CD14-positive monocyte (primary cell): ENCODE data around the gene GPC6. TPM values are rescaled to one million over a fixed set of nuclear protein-coding genes. Genes with fewer than 3 reads are reported as not detected.

ENCODE experiments used
- DNase-seq, 3 donors: peaks; one replicate each; pipeline ENCODE4 v3.0.0-alpha.2; 2011 to 2022
- H2AFZ ChIP-seq: 2 replicates; pipeline ENCODE4 v1.6.0; 2012; ENCODE audit warnings: mild to moderate bottlenecking, low read depth, low read length, inconsistent platforms; ENCODE audit not compliant: insufficient read depth, poor library complexity, severe bottlenecking
- H3K27ac ChIP-seq, 2 donors: 1 replicate in 1 of 2; 2 replicates in 1 of 2; pipeline ENCODE4 v1.5.1; 2012 to 2013; ENCODE audit warnings: low read length in 2 of 2, control low read depth in 1 of 2, inconsistent platforms in 1 of 2, low read depth in 1 of 2, mild to moderate bottlenecking in 1 of 2
- H3K27me3 ChIP-seq, 2 donors: one replicate each; pipeline versions ENCODE4 v1.6.0 to v1.6.1; 2011 to 2013; ENCODE audit warnings: low read length in 2 of 2; ENCODE audit not compliant: control insufficient read depth in 2 of 2, insufficient read depth in 2 of 2
- H3K36me3 ChIP-seq, 2 donors: replicated peaks in 1 of 2; 1 replicate in 1 of 2; 2 replicates in 1 of 2; pipeline versions ENCODE4 v1.5.1 to v1.6.1; 2012 to 2013; ENCODE audit warnings: low read length in 2 of 2, control low read depth in 1 of 2, inconsistent platforms in 1 of 2, mild to moderate bottlenecking in 1 of 2; ENCODE audit not compliant: insufficient read depth in 2 of 2, control insufficient read depth in 1 of 2
- H3K4me1 ChIP-seq, 2 donors: 1 replicate in 1 of 2; 2 replicates in 1 of 2; pipeline versions ENCODE4 v1.5.1 to v1.6.1; 2012 to 2013; ENCODE audit warnings: low read length in 2 of 2, control low read depth in 1 of 2, inconsistent platforms in 1 of 2, mild to moderate bottlenecking in 1 of 2, moderate library complexity in 1 of 2; ENCODE audit not compliant: insufficient read depth in 2 of 2, control insufficient read depth in 1 of 2
- H3K4me2 ChIP-seq: replicated peaks from 2 replicates; pipeline ENCODE3; 2012; ENCODE audit warnings: low read length, moderate library complexity, mild to moderate bottlenecking; ENCODE audit not compliant: poor library complexity, severe bottlenecking; ENCODE audit errors: extremely low read depth
- H3K4me3 ChIP-seq, 3 experiments: fragments of 200-600 bp in 1 of 3; sonication (generic) in 1 of 3; replicated peaks in 1 of 3; 1 replicate in 2 of 3; 2 replicates in 1 of 3; pipeline ENCODE4 v1.5.1; 2011 to 2013; ENCODE audit warnings: low read length in 3 of 3, mild to moderate bottlenecking in 3 of 3, control low read depth in 2 of 3, low read depth in 2 of 3, inconsistent platforms in 1 of 3, moderate library complexity in 1 of 3
- H3K79me2 ChIP-seq: 2 replicates; pipeline ENCODE4 v1.6.0; 2012; ENCODE audit warnings: mild to moderate bottlenecking, control low read depth, inconsistent platforms, low read length, moderate library complexity; ENCODE audit not compliant: insufficient read depth
- H3K9ac ChIP-seq: 2 replicates; pipeline ENCODE4 v1.6.0; 2017; ENCODE audit warnings: low read length, mild to moderate bottlenecking; ENCODE audit not compliant: insufficient read depth, poor library complexity, severe bottlenecking
- H3K9me3 ChIP-seq, 2 donors: replicated peaks in 1 of 2; 1 replicate in 1 of 2; 2 replicates in 1 of 2; pipeline versions ENCODE4 v1.5.1 to v1.6.1; 2012 to 2013; ENCODE audit warnings: low read length in 2 of 2, control low read depth in 1 of 2; ENCODE audit not compliant: control insufficient read depth in 1 of 2, insufficient read depth in 1 of 2
- H4K20me1 ChIP-seq: 2 replicates; pipeline ENCODE4 v1.6.0; 2012; ENCODE audit warnings: mild to moderate bottlenecking, low read length, control low read depth, moderate library complexity; ENCODE audit not compliant: insufficient read depth
- H3K27ac Mint-ChIP-seq, 7 donors: one replicate each; pipeline ENCODE4 v1.8.0; 2020; ENCODE audit warnings: mild to moderate bottlenecking in 7 of 7, mixed read lengths in 7 of 7, moderate library complexity in 6 of 7, inconsistent platforms in 2 of 7
- H3K27me3 Mint-ChIP-seq, 3 donors: one replicate each; pipeline ENCODE4 v1.8.0; 2021 to 2022; ENCODE audit warnings: low read depth in 3 of 3, mild to moderate bottlenecking in 3 of 3, mixed read lengths in 3 of 3, moderate library complexity in 3 of 3, inconsistent platforms in 1 of 3
- H3K36me3 Mint-ChIP-seq, 2 donors: one replicate each; pipeline ENCODE4 v1.8.0; 2020; ENCODE audit warnings: mixed read lengths in 2 of 2, inconsistent platforms in 1 of 2, mild to moderate bottlenecking in 1 of 2
- H3K4me1 Mint-ChIP-seq: one replicate; pipeline ENCODE4 v1.8.0; 2020; ENCODE audit warnings: mild to moderate bottlenecking, mixed read lengths
- H3K4me3 Mint-ChIP-seq, 2 donors: one replicate each; pipeline ENCODE4 v1.8.0; 2020; ENCODE audit warnings: mild to moderate bottlenecking in 2 of 2, mixed read lengths in 2 of 2, moderate library complexity in 1 of 2
- H3K9me3 Mint-ChIP-seq, 7 donors: one replicate each; pipeline ENCODE4 v1.8.0; 2020 to 2022; ENCODE audit warnings: mixed read lengths in 7 of 7, mild to moderate bottlenecking in 6 of 7, moderate library complexity in 6 of 7, inconsistent platforms in 2 of 7
- WGBS: methylation state at CpG from one replicate; pipeline ENCODE4 v1.1.5; 2013; ENCODE audit warnings: missing lambda C conversion rate; ENCODE audit not compliant: insufficient coverage; 5-methylcytosine and 5-hydroxymethylcytosine counted together
- intact Hi-C, 2 donors: fragments of 100-400 bp; cut with micrococcal nuclease; formaldehyde crosslinking; loops; one replicate each; pipeline versions ENCODE4 v1.15.0 to v1.15.1; 2023
- polyA plus RNA-seq, 3 donors: library from polyadenylated mRNA; depleted of rRNA in 1 of 3; unstranded in 2 of 3; stranded (reverse) in 1 of 3; fragments of 300-500 nt in 2 of 3; fragments of >200 nt in 1 of 3; fragmentation: Illumina TruSeq in 2 of 3; gene quantifications; 1 replicate in 2 of 3; 2 replicates in 1 of 3; pipeline ENCODE4 v1.2.3, GENCODE V29; 2012 to 2021
- TF ChIP-seq, protein P1 (sequence below): fragments of 200-600 bp; IDR thresholded peaks from one replicate; pipeline ENCODE4 v1.8.0; 2022; ENCODE audit warnings: antibody characterized with exemption, mild to moderate bottlenecking

GPC6 gene
- polyA plus RNA-seq, 3 donors, result not detected

DNA sequence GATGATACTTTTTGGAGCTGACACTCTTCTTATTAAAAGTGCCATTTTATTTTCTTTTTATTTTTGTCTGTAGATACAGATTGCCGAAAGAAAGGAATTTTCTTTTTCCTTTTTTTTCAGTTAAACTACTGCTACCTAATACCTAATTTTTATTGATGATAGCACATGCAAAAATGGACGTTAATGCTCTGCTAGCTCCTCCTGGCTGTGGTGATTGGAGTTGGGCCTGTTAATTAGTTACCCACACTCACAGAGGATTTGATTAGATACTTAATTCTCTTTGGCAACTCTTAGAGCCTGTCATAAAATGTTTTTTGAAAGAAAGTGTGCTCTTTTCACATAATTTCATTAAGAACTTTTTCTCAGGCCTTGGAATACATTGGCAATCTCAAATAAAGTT lies 886.1 kb downstream of the GPC6 start:
- WGBS, result no CpG with 5 or more reads among the region's 2 CpGs
- Histone ChIP-seq H3K27me3 (no peaks in the 10 kb centered on the region), H3K9ac (no peak overlapping the region), H3K4me3 (no peak overlapping the region), H3K36me3 (no peaks in the 10 kb centered on the region), H3K4me1 (no peaks in the 10 kb centered on the region), H4K20me1 (no peaks in the 10 kb centered on the region), H3K27ac (no peak overlapping the region), H3K4me2 (no peak overlapping the region), H2AFZ (no peak overlapping the region), H3K79me2 (no peaks in the 10 kb centered on the region), H3K9me3 (no peaks in the 10 kb centered on the region)
- intact Hi-C loops, result no loop called here
- Mint-ChIP-seq H3K27me3 (peaks cover 0 to 1% (median 0%) of the 10 kb centered on the region in 3 donors), H3K9me3 (peaks cover 0 to 5% (median 2%) of the 10 kb centered on the region in 7 donors), H3K4me3 (no peak overlapping the region), H3K36me3 (no peaks in the 10 kb centered on the region), H3K4me1 (no peaks in the 10 kb centered on the region), H3K27ac (no peak overlapping the region)
- TF ChIP-seq, protein P1, sequence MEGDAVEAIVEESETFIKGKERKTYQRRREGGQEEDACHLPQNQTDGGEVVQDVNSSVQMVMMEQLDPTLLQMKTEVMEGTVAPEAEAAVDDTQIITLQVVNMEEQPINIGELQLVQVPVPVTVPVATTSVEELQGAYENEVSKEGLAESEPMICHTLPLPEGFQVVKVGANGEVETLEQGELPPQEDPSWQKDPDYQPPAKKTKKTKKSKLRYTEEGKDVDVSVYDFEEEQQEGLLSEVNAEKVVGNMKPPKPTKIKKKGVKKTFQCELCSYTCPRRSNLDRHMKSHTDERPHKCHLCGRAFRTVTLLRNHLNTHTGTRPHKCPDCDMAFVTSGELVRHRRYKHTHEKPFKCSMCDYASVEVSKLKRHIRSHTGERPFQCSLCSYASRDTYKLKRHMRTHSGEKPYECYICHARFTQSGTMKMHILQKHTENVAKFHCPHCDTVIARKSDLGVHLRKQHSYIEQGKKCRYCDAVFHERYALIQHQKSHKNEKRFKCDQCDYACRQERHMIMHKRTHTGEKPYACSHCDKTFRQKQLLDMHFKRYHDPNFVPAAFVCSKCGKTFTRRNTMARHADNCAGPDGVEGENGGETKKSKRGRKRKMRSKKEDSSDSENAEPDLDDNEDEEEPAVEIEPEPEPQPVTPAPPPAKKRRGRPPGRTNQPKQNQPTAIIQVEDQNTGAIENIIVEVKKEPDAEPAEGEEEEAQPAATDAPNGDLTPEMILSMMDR, result no peak
- DNase-seq, result no peak

DNA sequence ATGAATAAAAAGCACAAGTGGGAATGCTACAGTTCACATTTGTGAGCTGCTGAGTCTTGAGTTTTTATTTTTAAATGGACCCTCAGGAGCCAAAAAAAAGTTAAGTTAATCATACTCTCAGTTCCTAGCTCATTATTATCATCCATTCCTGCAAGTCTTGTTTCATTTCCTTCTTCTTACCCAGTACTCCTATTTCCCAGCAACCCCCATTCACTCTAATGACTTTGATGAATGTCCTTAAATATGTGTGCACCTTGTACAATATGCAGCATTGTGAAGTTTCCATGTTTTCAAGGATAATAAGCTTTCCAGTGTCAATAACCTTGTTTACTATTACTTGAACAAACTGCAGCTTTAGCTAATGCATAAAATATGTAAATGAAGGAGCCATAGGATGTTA lies 886.6 kb downstream of the GPC6 start:
- H3K27ac Mint-ChIP-seq, result no peak overlapping the region
- TF ChIP-seq, protein P1, result no peak
- Histone ChIP-seq H3K36me3 (no peaks in the 10 kb centered on the region), H3K27ac (no peak overlapping the region), H3K79me2 (no peaks in the 10 kb centered on the region), H3K9me3 (no peaks in the 10 kb centered on the region), H3K4me2 (no peak overlapping the region), H2AFZ (no peak overlapping the region), H3K4me3 (no peak overlapping the region), H4K20me1 (no peaks in the 10 kb centered on the region), H3K9ac (no peak overlapping the region), H3K27me3 (no peaks in the 10 kb centered on the region), H3K4me1 (no peaks in the 10 kb centered on the region)
- no peak for DNase-seq
- intact Hi-C loops, result no loop called here
- peaks cover 0 to 1% (median 0%) of the 10 kb centered on the region in 3 donors for H3K27me3 Mint-ChIP-seq
- H3K9me3 Mint-ChIP-seq, result peaks cover 0 to 4% (median 2%) of the 10 kb centered on the region in 7 donors
- H3K36me3 Mint-ChIP-seq, result no peaks in the 10 kb centered on the region
- H3K4me1 Mint-ChIP-seq, result no peaks in the 10 kb centered on the region
- no peak overlapping the region for H3K4me3 Mint-ChIP-seq
